ENCODE data around the gene PMEPA1. TPM values are rescaled to one million over a fixed set of nuclear protein-coding genes. Genes with fewer than 3 reads are reported as not detected.

PMEPA1 gene
- polyA plus RNA-seq, 2 of the 4 experiments (the other 2 are of a cell fraction), result 131 to 147 TPM

GRCh38 chr20:57617079-57617795 is 92.6 kb downstream of the PMEPA1 start:
- ChIA-PET CTCF (interaction anchor here (0.8 to 8.7 kb wide), 7 partner anchors 11 to 592 kb away, joined by 3 to 109 read pairs (median 4); partner anchors contain the start of gene PCK1), POLR2A (no interaction called here)
- TF ChIP-seq TP53 (CRISPR knock-in tag; IDR thresholded peaks at IDR 0.05) (no peak), CBX2 (IDR thresholded peaks at IDR 0.05; ENCODE audit: borderline replicate concordance, low read depth) (no peak), RCOR1 (IDR thresholded peaks at IDR 0.05; ENCODE audit: low read depth, low read length) (no peak), ELK1 (IDR thresholded peaks at IDR 0.05; ENCODE audit: low read depth, low read length) (no peak), PHF8 (IDR thresholded peaks at IDR 0.05; ENCODE audit: borderline replicate concordance, low read depth) (no peak), ZNF302 (CRISPR knock-in tag; IDR thresholded peaks at IDR 0.05) (no peak), CBX8 (IDR thresholded peaks at IDR 0.05) (no peak), NFE2L2 (conservative IDR thresholded peaks at IDR 0.05; ENCODE audit: low read length) (no peak), FOXS1 (CRISPR knock-in tag; IDR thresholded peaks at IDR 0.05) (no peak), EHF (CRISPR knock-in tag; IDR thresholded peaks at IDR 0.05) (no peak), POLR2A (IDR thresholded peaks at IDR 0.05; ENCODE audit: low read length) (no peak), E2F6 (IDR thresholded peaks at IDR 0.05; ENCODE audit: borderline replicate concordance, low read depth) (no peak), HDAC2 (IDR thresholded peaks at IDR 0.05) (no peak), CHD2 (IDR thresholded peaks at IDR 0.05; ENCODE audit: low read length, partially characterized antibody) (no peak), FOSL2 (IDR thresholded peaks at IDR 0.05) (no peak), FOSL2 (CRISPR knock-in tag; IDR thresholded peaks at IDR 0.05) (no peak), KDM1A (IDR thresholded peaks at IDR 0.05; ENCODE audit: low read depth) (no peak)
- TF ChIP-seq, protein P1, sequence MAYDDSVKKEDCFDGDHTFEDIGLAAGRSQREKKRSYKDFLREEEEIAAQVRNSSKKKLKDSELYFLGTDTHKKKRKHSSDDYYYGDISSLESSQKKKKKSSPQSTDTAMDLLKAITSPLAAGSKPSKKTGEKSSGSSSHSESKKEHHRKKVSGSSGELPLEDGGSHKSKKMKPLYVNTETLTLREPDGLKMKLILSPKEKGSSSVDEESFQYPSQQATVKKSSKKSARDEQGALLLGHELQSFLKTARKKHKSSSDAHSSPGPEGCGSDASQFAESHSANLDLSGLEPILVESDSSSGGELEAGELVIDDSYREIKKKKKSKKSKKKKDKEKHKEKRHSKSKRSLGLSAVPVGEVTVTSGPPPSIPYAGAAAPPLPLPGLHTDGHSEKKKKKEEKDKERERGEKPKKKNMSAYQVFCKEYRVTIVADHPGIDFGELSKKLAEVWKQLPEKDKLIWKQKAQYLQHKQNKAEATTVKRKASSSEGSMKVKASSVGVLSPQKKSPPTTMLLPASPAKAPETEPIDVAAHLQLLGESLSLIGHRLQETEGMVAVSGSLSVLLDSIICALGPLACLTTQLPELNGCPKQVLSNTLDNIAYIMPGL (CRISPR knock-in tag; IDR thresholded peaks at IDR 0.05; ENCODE audit: borderline replicate concordance), result no peak
- FAIRE-seq, result no peak
- WGBS (ENCODE audit: missing lambda C conversion rate), result 79% methylated on average over 6 of the region's 6 CpGs
- no peak for DNase-seq (ENCODE audit: low read depth in 1 of 2, low spot score in 1 of 2)
- H3K4me2 ChIP-seq, result no peak overlapping the region
- no peaks in the 10 kb centered on the region for H3K9me3 ChIP-seq
- H3K4me3 ChIP-seq, result no peak overlapping the region
- 0 out of 6 replicates have a peak overlapping the region, but pooled peaks of 1 of the 2 experiments have one; percentile 18 for H3K27ac ChIP-seq
- peaks cover 17% of the 10 kb centered on the region for H3K4me1 ChIP-seq
- no peak for ATAC-seq

GRCh38 chr20:57616143-57616951 is 93.5 kb downstream of the PMEPA1 start:
- ChIA-PET CTCF (interaction anchor here (0.9 to 7.2 kb wide), 6 partner anchors 17 to 593 kb away, joined by 3 to 37 read pairs (median 4); partner anchors contain the start of gene PCK1), POLR2A (interaction anchor here (0.5 kb wide), 1 partner anchor 10 kb away, joined by 3 read pairs; no protein-coding TSS in a partner anchor)
- Histone ChIP-seq H3K4me1 (peaks cover 12% of the 10 kb centered on the region), H3K9me3 (no peaks in the 10 kb centered on the region), H3K27ac (no peak overlapping the region), H3K4me2 (no peak overlapping the region), H3K4me3 (no peak overlapping the region)
- 66% methylated on average over 11 of the region's 20 CpGs for WGBS (ENCODE audit: missing lambda C conversion rate)
- DNase-seq (ENCODE audit: low read depth in 1 of 2, low spot score in 1 of 2) (no peak), FAIRE-seq (no peak), ATAC-seq (no peak)
- TF ChIP-seq FOXS1 (CRISPR knock-in tag; IDR thresholded peaks at IDR 0.05) (no peak), SMC3 (IDR thresholded peaks at IDR 0.05) (no peak), FOSL2 (IDR thresholded peaks at IDR 0.05) (no peak), FOSL2 (CRISPR knock-in tag; IDR thresholded peaks at IDR 0.05) (no peak), RARB (CRISPR knock-in tag; IDR thresholded peaks at IDR 0.05) (no peak), ESRRA (IDR thresholded peaks at IDR 0.05; ENCODE audit: borderline replicate concordance, low read length) (no peak), HOXA7 (CRISPR knock-in tag; IDR thresholded peaks at IDR 0.05) (no peak), EHMT2 (IDR thresholded peaks at IDR 0.05; ENCODE audit: low read depth) (no peak), HOXB5 (CRISPR knock-in tag; IDR thresholded peaks at IDR 0.05) (no peak), ZC3H11A (IDR thresholded peaks at IDR 0.05) (no peak), RNF2 (IDR thresholded peaks at IDR 0.05; ENCODE audit: borderline replicate concordance, low read depth) (no peak), NFE2L2 (conservative IDR thresholded peaks at IDR 0.05; ENCODE audit: low read length) (no peak)
- TF ChIP-seq, protein P2, sequence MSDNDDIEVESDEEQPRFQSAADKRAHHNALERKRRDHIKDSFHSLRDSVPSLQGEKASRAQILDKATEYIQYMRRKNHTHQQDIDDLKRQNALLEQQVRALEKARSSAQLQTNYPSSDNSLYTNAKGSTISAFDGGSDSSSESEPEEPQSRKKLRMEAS (IDR thresholded peaks at IDR 0.05), result no peak
- TF ChIP-seq, protein P3, sequence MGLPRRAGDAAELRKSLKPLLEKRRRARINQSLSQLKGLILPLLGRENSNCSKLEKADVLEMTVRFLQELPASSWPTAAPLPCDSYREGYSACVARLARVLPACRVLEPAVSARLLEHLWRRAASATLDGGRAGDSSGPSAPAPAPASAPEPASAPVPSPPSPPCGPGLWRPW (IDR thresholded peaks at IDR 0.05), result no peak

Data from A549 (cell line).